NCI-H2107 treated with DMSO at 0.1 percent for 48 hours (cell line): ENCODE measurements around the gene ANKRD45.
"Not testable (repeated sequence)": the region's sequence is repeated elsewhere in the genome, so short reads cannot be mapped to it uniquely, and the experiment has no call there.

Experiments used
- DNase-seq: peaks from one replicate; lab custom pipeline; 2025; ENCODE audit not compliant: unreplicated experiment; lab: John Stamatoyannopoulos, UW

ANKRD45 gene

DNA sequence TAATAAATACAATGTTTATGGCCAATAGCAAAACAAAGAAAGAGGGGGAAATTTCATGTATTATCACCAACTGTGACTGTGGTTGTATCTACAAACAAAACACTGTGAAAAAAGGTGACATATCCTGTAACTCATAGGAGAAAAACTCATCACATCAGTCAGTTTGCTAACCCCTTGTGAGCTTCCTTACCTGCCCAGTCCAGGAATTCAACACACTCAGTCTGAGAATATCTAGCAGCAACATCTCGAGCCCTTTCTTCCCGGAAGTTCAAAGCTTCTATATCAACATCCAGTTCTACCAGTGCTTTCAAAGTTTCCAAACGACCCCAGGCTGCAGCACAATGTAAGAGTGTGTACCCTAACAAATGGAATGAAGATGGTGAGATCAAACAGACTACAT is 23.0 kb downstream of the ANKRD45 start:
- DNase-seq = no peak

DNA sequence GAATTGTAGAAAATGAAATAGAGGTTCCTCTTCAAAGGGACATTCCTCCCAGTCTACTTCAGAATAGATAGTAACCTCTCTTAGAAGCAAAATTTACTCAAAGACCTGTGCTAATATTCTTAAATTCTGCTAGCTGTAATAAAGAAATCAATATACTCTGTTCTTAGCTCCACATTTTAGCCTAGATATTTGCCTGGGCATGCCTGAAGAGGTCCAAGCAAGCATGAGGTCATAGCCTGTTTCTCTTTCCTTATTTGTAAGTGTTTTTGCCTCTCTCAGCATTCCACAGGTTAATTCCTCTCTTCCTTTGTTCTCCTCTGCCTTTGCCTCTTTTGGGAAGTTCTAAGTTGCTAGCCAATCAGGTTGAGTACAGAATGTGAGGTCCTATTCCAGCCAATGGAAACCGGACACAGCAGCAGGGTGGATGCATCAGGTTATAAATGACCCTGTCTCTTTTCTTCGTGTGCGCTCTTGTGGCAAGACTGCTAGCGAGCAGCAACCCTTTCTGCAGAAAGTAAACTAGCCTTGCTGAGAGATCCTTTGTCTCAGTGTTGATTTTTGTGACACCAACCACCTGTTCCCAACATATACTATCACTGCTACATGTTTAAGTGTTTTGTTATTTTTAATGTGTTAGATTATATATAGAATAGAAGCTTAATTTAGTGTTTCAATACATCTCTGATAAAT is 27.1 kb downstream of the ANKRD45 start:
- not testable (repeated sequence) for DNase-seq

- no peak for DNase-seq
These were observed 30.5 kb downstream of the ANKRD45 start for GRCh38 chr1:173639102-173639501.

- DNase-seq = no peak
These were observed 31.3 kb downstream of the ANKRD45 start for GRCh38 chr1:173638043-173639021.

DNA sequence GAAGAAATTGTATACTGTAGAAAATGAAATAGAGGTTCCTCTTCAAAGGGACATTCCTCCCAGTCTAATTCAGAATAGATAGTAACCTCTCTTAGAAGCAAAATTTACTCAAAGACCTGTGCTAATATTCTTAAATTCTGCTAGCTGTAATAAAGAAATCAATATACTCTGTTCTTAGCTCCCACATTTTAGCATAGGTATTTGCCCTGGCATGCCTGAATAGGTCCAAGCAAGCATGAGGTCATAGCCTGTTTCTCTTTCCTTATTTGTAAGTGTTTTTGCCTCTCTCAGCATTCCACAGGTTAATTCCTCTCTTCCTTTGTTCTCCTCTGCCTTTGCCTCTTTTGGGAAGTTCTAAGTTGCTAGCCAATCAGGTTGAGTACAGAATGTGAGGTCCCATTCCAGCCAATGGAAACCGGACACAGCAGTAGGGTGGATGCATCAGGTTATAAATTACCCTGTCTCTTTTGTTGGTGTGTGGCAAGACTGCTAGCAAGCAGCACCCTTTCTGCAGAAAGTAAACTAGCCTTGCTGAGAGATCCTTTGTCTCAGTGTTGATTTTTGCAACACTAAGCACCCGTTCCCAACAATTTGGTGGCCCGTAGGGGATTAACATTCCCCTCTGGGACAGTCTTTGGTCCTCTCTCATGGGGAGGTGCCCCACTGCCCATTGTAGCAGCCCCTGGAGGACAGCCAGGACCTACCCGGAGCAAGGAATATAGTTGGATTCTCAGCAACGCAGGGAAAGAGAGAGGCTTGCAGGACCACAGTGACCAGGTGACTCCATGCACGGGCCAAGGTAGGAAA is 32.2 kb downstream of the ANKRD45 start:
- DNase-seq = not testable (repeated sequence)

GRCh38 chr1:173635116-173635515 is 34.5 kb downstream of the ANKRD45 start, which contains the start of gene TEX50:
TSS of gene TEX50 (plus strand) at chr1:173635338. CDS start at chr1:173635522, 184 bp downstream.
- no peak for DNase-seq

DNA sequence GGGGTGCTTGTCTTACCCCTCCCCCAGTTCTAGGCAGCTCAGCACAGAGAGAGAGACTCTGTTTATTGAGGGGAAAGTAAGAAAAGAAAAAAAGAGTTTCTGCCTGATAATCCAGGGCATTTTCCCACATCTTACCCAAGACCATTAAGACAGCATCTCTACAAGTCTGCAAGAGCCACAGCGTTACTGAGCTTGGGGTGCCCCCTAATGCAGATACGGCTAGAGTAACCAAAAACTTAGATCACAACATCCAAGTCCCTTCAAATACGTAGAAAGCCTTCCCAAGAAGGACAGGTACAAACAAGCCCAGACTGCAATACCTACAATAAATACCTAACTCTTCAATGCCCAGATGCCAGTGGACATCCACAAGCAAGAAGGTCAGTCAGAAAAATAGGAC is 40.8 kb downstream of the ANKRD45 start:
- DNase-seq = no peak

DNA sequence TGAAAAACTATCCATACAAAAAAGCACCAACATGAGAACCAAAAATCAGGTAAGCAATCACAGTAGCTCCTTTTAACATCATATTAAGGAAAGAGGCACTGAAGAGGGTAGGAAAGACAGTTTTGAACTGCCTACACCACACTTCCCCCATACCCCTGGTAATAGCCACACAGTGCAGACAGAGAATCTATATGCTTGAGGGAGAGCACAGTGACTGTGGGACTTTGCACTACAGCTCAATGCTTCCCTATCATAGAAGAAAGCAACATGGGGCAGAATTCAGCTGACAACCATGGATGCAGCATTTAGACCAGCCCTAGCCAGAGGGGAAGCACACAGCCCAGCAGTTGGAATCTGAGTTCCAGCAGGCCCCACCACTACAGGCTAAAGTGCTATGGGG is 42.4 kb downstream of the ANKRD45 start:
- no peak for DNase-seq

GRCh38 chr1:173616859-173617258 is 52.8 kb downstream of the ANKRD45 start:
- DNase-seq = no peak

- not testable (repeated sequence) for DNase-seq
These were observed 56.6 kb downstream of the ANKRD45 start for GRCh38 chr1:173613086-173613485.

- DNase-seq = no peak
These were observed 61.0 kb downstream of the ANKRD45 start for GRCh38 chr1:173608503-173609216.

GRCh38 chr1:173603056-173603591 is 66.5 kb downstream of the ANKRD45 start, which contains the start of gene SLC9C2:
TSS of gene SLC9C2 (minus strand) at chr1:173603072. CDS start at chr1:173601776, 1,296 bp downstream.
- no peak for DNase-seq

DNA sequence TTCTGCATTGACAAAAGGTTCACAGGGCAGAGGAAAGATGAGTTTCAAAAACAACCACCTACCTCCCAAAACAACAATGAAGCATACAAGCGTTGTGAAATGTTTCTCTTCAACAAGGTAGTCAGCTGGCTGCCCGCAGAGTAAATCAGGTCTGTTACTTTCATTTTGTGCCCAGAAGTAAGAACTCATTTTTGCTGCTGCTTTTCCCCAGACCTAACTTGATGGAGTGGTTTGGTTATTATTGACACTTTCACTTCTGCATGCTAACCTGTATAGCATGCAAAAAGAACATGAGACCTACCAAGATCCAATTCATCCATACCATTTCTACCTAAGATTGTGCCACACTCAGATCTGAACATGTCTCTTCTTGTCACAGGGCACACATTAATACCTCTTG is 68.1 kb downstream of the ANKRD45 start:
- no peak for DNase-seq

- DNase-seq = no peak
These were observed 73.4 kb downstream of the ANKRD45 start for GRCh38 chr1:173596097-173596825.

DNA sequence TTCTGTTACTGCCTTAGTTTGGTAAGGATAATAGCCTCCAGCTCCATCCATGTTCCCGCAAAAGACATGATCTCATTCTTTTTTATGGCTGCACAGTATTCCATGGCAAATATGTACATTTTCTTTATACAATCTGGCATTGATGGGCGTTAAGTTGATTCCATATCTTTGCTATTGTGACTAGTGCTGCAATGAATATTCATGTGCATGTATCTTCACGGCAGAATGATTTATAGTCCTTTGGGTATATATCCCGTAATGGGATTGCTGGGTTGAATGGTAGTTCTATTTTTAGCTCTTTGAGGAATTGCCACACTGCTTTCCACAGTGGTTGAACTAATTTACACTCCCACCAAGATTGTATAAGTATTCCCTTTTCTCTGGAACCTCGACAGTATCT is 78.5 kb downstream of the ANKRD45 start:
- not testable (repeated sequence) for DNase-seq

DNA sequence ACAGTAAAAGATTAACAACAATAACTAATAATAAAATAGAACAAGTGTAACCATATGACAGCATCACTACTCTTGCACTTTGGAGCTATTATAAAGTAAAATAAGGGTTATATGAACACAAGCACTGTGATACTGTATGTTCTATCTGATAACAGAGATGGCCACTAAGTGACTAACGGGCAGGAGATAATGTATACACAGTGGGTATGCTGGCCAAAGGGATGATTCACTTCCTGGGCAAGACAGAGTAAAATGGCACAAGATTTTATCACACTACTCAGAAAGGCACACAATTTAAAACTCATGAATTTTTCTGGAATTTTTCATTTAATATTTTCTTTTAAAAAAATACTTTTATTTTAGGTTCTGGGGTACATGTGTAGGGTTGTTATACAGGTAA is 79.1 kb downstream of the ANKRD45 start:
- DNase-seq = no peak

DNA sequence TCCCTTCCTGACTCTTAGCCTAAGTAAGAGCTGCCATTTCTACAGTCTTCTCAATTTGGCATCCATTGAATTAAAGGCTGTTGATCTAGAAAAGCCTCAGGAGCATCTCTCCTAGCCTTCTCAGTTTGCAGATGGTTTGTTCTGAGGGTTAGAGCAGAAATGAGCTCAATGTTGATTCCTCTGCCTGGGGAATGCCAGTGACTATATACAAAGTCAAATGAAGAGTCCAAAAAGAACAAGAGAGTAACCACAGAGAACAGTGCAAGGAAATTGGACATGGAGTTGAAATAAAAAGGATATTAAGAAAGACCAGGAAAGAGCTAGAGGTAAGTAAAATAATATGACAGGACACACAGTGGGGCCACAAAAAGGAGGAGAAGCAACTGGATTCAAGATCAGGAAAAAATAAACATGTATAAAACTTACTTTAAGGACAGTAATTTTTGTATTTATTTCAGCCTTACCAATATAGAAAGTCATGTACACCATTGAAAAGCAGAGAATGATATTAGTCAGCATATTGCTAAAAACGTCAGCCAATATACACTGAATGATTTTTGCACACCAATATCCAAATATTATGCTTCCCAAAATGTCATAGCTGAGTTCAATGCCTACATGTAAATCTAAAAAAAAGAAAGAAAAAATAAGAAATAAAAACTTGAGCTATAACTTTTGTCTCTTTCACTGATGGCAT is 88.1 kb downstream of the ANKRD45 start:
- no peak for DNase-seq

DNA sequence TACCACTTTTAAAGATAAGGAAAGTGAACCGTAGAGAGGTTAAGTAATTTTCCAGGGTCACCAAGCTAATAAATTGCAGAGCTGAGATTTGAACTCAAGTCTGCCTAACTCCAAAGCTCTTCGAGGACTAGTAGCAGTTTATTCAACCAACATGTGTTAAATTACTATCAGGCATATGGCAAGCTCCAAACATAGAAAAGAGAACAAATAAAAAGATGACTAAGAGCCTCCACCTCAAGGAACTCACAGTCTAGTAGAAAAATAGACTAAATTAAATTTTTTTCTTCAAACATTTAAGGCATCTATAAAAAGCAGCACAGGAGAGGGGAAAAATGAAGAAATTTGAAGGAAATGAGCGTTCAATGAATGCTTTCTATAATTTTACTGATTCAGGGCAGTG is 89.0 kb downstream of the ANKRD45 start:
- no peak for DNase-seq

GRCh38 chr1:173580071-173580470 is 89.6 kb downstream of the ANKRD45 start:
- no peak for DNase-seq
